GM23338 (cell line): Measurements from ENCODE around the gene C16orf90.

Source experiments
- CREB1 ChIP-seq: fragments of 250-450 bp; sonication (Bioruptor Pico); IDR thresholded peaks from 2 replicates; pipeline ENCODE4 v1.5.0; 2020; ENCODE audit warnings: low read depth, mild to moderate bottlenecking, moderate library complexity
- ETS1 ChIP-seq: IDR thresholded peaks from 2 replicates; pipeline ENCODE4 v1.6.1; 2016; ENCODE audit warnings: antibody characterized with exemption
- EZH2 ChIP-seq: fragments of 200-600 bp; sonication (generic); IDR thresholded peaks from one replicate; pipeline ENCODE4 v1.8.0; 2017; ENCODE audit warnings: antibody characterized with exemption, mild to moderate bottlenecking, low read depth; ENCODE audit not compliant: unreplicated experiment
- JUNB ChIP-seq: IDR thresholded peaks from one replicate; pipeline ENCODE4 v1.6.1; 2016; ENCODE audit warnings: antibody characterized with exemption; ENCODE audit not compliant: unreplicated experiment
- NANOG ChIP-seq: IDR thresholded peaks from 2 replicates; pipeline ENCODE4 v1.6.1; 2016; ENCODE audit warnings: antibody characterized with exemption, borderline replicate concordance
- POLR2AphosphoS5 ChIP-seq: IDR thresholded peaks from 2 replicates; pipeline ENCODE4 v1.6.1; 2016; ENCODE audit warnings: antibody characterized with exemption, low read depth
- TF ChIP-seq, protein P1 (sequence below), 2 experiments: fragments of 200-600 bp in 1 of 2; sonication (generic) in 1 of 2; conservative IDR thresholded peaks; 2 replicates each; pipeline versions ENCODE4 v1.5.1 to v1.6.1; 2016 to 2017; ENCODE audit warnings: antibody characterized with exemption in 2 of 2, low read depth in 2 of 2, mild to moderate bottlenecking in 2 of 2, moderate library complexity in 1 of 2
- TF ChIP-seq, protein P2 (sequence below): IDR thresholded peaks from one replicate; pipeline ENCODE4 v1.6.1; 2018; ENCODE audit warnings: antibody characterized with exemption; ENCODE audit not compliant: unreplicated experiment

GRCh38 chr16:3478242-3478925, 16.9 kb downstream of the C16orf90 start:
- TF ChIP-seq, protein P1, sequence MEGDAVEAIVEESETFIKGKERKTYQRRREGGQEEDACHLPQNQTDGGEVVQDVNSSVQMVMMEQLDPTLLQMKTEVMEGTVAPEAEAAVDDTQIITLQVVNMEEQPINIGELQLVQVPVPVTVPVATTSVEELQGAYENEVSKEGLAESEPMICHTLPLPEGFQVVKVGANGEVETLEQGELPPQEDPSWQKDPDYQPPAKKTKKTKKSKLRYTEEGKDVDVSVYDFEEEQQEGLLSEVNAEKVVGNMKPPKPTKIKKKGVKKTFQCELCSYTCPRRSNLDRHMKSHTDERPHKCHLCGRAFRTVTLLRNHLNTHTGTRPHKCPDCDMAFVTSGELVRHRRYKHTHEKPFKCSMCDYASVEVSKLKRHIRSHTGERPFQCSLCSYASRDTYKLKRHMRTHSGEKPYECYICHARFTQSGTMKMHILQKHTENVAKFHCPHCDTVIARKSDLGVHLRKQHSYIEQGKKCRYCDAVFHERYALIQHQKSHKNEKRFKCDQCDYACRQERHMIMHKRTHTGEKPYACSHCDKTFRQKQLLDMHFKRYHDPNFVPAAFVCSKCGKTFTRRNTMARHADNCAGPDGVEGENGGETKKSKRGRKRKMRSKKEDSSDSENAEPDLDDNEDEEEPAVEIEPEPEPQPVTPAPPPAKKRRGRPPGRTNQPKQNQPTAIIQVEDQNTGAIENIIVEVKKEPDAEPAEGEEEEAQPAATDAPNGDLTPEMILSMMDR (conservative IDR thresholded peaks at IDR 0.05; ENCODE audit: low read depth in 2 of 2): no peak
- TF ChIP-seq CREB1 (no peak), POLR2AphosphoS5 (no peak), EZH2 (no peak), JUNB (no peak), NANOG (no peak), ETS1 (no peak)
- TF ChIP-seq, protein P2, sequence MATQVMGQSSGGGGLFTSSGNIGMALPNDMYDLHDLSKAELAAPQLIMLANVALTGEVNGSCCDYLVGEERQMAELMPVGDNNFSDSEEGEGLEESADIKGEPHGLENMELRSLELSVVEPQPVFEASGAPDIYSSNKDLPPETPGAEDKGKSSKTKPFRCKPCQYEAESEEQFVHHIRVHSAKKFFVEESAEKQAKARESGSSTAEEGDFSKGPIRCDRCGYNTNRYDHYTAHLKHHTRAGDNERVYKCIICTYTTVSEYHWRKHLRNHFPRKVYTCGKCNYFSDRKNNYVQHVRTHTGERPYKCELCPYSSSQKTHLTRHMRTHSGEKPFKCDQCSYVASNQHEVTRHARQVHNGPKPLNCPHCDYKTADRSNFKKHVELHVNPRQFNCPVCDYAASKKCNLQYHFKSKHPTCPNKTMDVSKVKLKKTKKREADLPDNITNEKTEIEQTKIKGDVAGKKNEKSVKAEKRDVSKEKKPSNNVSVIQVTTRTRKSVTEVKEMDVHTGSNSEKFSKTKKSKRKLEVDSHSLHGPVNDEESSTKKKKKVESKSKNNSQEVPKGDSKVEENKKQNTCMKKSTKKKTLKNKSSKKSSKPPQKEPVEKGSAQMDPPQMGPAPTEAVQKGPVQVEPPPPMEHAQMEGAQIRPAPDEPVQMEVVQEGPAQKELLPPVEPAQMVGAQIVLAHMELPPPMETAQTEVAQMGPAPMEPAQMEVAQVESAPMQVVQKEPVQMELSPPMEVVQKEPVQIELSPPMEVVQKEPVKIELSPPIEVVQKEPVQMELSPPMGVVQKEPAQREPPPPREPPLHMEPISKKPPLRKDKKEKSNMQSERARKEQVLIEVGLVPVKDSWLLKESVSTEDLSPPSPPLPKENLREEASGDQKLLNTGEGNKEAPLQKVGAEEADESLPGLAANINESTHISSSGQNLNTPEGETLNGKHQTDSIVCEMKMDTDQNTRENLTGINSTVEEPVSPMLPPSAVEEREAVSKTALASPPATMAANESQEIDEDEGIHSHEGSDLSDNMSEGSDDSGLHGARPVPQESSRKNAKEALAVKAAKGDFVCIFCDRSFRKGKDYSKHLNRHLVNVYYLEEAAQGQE: no peak
